Measurements from ENCODE around the gene NRROS.

NRROS gene

DNA sequence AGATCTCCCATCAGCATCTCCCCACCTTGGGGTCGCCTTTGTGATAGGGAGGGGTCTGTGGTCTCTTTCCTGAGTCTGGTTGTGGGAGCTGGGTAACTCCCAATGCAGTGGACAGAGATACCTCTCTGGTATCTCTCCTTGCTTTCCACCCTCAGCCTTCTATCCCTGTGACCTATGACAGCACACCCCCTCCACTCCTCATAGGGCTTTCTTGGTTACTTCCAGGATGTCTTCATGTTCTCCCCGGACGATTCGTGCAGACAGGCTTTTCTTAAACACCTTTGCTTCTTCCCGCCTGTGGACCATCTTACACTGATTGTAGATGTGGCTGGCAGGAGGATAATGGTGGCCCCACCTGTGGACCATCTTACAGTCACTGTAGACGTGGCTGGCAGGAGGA lies 14.2 kb upstream of the NRROS start:
- TF ChIP-seq, protein P1, sequence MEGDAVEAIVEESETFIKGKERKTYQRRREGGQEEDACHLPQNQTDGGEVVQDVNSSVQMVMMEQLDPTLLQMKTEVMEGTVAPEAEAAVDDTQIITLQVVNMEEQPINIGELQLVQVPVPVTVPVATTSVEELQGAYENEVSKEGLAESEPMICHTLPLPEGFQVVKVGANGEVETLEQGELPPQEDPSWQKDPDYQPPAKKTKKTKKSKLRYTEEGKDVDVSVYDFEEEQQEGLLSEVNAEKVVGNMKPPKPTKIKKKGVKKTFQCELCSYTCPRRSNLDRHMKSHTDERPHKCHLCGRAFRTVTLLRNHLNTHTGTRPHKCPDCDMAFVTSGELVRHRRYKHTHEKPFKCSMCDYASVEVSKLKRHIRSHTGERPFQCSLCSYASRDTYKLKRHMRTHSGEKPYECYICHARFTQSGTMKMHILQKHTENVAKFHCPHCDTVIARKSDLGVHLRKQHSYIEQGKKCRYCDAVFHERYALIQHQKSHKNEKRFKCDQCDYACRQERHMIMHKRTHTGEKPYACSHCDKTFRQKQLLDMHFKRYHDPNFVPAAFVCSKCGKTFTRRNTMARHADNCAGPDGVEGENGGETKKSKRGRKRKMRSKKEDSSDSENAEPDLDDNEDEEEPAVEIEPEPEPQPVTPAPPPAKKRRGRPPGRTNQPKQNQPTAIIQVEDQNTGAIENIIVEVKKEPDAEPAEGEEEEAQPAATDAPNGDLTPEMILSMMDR (conservative IDR thresholded peaks at IDR 0.05), result no peak
- no peak for TF ChIP-seq ZFX (IDR thresholded peaks at IDR 0.05)
- no peak overlapping the region for H3K27ac ChIP-seq

DNA sequence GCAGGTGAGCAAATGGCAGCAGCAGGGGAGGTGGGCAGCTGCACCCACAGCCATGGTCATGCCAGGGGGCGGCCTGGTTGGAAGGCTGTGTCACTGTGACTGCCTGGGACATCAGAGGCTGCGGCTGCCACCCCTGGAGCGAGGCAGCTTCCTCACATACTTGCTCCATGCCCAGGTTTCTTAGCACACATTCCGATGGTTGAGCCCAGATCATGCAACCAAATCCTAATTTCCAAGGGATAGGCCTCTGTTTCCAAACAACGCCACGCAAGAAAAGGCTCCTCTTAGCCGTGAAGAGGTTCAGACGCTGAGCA lies 11.6 kb upstream of the NRROS start:
- no peak overlapping the region for H3K27ac ChIP-seq
- TF ChIP-seq ZFX (IDR thresholded peaks at IDR 0.05), result no peak
- TF ChIP-seq, protein P1 (conservative IDR thresholded peaks at IDR 0.05), result no peak

DNA sequence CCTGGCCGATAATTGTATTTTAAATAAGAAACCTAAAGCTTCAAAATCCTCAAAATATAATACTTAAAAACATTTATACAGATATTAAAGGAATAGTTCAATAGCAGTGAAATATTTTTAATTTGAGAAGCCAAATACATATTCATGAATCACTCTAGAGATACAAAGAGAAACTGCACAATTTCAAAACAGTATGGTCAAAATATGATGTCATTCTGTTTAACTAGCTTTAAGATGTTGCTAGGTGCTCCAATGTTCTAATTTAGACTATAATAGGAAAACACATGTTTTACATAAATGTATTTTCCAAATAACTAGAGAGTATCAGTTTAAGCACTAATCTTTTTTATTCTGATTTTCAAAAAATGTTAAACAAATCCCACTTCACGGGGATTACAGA lies 10.3 kb upstream of the NRROS start:
- TF ChIP-seq, protein P1 (conservative IDR thresholded peaks at IDR 0.05), result no peak
- no peak for TF ChIP-seq ZFX (IDR thresholded peaks at IDR 0.05)
- no peak overlapping the region for H3K27ac ChIP-seq

DNA sequence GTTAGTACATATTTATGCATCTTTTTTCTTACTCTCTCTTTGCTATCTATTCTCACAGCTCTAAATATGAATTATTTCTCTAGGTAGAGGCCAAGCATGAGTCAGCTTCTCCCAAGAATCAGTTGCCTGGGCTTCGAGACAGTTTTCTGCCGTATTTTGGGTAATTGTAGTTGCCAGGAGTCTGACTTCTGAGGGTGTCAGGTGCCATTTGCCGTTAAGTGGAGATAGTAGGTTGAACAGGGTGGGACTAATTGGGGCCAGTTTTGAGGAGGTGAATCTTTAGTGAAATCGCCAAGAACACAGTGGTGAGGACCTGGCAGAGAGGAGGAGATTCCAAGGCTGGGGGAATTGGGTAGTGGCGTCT lies 7.8 kb upstream of the NRROS start:
- TF ChIP-seq, protein P1 (conservative IDR thresholded peaks at IDR 0.05), result no peak
- H3K27ac ChIP-seq, result peak overlapping the region; percentile 85

DNA sequence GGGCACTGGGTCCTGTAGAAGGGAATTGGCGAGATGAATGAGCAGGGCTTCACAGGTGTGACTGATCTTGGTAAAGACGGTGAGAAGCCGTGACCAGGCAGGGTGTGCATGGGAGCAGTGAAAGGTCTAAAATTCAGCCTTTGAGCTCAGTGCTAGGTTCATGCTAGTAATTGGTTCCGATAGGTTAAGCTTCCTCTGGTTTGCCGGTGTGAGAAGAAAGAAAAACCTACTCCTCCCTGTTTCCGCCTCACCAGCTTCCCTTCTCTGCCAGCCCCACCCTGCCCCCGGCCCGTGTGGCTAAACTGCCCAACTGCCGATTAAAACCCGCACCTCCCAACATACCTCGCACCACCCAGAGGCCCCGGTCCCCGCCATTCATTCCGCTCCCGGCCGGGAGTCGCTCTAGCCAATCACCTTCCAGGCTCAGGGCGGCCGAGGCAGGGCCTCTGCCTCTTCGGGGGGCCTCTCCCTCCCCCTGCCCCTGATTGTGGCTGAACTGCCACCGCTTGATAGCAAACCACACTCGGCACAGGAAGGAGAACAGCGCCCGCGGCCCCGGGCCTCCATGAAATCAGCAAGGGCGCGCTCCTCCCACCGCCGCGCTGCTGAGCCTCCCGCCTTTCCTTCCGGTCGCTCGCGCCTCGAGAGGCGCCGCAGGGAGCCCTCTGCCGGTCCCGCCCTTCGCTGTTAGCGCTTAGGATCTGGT lies 7.3 kb upstream of the NRROS start:
- peak; percentile 82 for TF ChIP-seq ZFX (IDR thresholded peaks at IDR 0.05)
- TF ChIP-seq, protein P1 (conservative IDR thresholded peaks at IDR 0.05), result no peak

DNA sequence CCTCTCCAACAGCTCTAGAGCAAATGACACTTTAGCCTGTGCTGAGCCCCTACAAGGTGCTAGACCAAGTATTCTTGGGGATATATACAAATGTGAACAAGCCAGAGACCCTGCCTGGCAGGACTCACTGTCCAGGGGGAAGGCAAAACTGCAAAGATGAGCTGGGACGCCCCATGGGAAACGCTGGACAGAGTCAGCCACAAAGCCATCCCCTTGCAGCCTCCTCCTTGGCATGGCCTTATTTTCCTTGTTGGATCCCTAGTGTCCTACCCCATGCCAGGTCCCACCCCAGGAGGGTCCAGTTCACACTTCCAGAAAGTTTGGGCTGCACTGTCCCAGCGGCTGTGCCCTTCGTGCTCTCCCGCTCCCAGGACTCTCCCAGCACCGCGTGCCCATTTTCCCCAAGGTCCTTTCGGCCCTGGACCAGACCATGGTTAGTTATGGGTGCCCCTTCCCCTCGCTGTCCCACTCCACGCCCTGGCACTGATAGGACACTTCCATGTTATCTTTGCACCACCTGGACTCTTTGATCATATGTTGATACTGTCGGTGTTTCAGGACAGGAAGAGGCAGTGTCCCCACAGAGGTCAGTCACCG lies 5.8 kb upstream of the NRROS start:
- no peak overlapping the region for H3K27ac ChIP-seq
- TF ChIP-seq ZFX (IDR thresholded peaks at IDR 0.05), result no peak
- TF ChIP-seq, protein P1 (conservative IDR thresholded peaks at IDR 0.05), result no peak

More for the DNA sequence above, 7.3 kb upstream of the NRROS start:
- H3K27ac ChIP-seq, result peak overlapping the region; percentile 85

DNA sequence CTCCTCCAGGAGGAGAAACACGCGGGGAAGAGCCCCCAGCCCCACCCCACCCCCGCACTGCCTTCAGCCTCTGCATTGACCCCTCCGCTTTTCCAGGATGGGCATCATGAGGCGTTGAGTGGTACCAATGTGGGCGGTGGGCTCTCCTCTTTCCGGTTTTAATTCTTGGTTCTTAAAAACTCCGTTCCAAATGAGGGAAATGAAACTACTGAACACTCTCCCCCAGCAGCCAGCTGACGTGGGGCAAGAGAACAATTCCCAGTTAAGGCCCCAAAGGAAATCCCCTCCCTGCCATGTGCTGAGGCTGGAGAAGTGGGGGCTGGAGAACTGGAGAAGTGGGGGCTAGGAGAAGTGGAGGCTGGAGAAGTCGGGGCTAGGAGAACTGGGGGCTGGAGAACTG lies 5.3 kb upstream of the NRROS start:
- no peak for TF ChIP-seq ZFX (IDR thresholded peaks at IDR 0.05)
- TF ChIP-seq, protein P1 (conservative IDR thresholded peaks at IDR 0.05), result no peak
- H3K27ac ChIP-seq, result no peak overlapping the region

Measured in C4-2B (cell line).